Measurements from ENCODE around the gene SLC9C1. TPM values are rescaled to one million over a fixed set of nuclear protein-coding genes. Genes with fewer than 3 reads are reported as not detected.

SLC9C1 gene
- polyA plus RNA-seq, 1 experiment, result not detected

DNA sequence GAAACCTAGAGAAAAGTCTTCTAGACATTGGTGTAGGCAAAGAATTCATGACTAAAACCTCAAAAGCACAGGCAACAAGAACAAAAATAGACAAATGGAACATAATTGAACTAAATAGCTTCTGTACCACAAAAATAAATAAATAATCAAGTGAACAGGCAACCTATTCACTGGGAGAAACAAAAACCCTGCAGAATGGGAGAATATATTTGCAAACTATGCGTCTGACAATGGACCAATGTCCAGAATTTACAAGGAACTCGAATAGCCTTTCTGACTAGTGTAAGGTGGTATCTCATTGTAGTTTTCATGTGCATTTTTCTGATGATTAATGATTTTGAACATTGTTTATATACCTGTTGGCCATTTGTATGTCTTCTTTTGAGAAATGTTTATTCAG, 124.0 kb downstream of the SLC9C1 start:
- H3K27me3 ChIP-seq (ENCODE audit: control insufficient read depth, insufficient read depth, low read length), result no peaks in the 10 kb centered on the region
- no peak overlapping the region for H3K27ac ChIP-seq (ENCODE audit: low read depth, low read length)
- DNase-seq (ENCODE audit: low read depth, low spot score), result no peak
- ChIA-PET POLR2A (no interaction called here), CTCF (interaction anchor here (1.0 kb wide), 1 partner anchor 58 kb away, joined by 4 read pairs; no protein-coding TSS in a partner anchor)
- no peak overlapping the region for H3K4me3 ChIP-seq (ENCODE audit: low read depth, low read length)
- peaks cover 3% of the 10 kb centered on the region for H3K9me3 ChIP-seq (ENCODE audit: control insufficient read depth, insufficient read depth, low read length)
- TF ChIP-seq, protein P1, sequence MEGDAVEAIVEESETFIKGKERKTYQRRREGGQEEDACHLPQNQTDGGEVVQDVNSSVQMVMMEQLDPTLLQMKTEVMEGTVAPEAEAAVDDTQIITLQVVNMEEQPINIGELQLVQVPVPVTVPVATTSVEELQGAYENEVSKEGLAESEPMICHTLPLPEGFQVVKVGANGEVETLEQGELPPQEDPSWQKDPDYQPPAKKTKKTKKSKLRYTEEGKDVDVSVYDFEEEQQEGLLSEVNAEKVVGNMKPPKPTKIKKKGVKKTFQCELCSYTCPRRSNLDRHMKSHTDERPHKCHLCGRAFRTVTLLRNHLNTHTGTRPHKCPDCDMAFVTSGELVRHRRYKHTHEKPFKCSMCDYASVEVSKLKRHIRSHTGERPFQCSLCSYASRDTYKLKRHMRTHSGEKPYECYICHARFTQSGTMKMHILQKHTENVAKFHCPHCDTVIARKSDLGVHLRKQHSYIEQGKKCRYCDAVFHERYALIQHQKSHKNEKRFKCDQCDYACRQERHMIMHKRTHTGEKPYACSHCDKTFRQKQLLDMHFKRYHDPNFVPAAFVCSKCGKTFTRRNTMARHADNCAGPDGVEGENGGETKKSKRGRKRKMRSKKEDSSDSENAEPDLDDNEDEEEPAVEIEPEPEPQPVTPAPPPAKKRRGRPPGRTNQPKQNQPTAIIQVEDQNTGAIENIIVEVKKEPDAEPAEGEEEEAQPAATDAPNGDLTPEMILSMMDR (IDR thresholded peaks at IDR 0.05; ENCODE audit: low read depth, low read length), result no peak

DNA sequence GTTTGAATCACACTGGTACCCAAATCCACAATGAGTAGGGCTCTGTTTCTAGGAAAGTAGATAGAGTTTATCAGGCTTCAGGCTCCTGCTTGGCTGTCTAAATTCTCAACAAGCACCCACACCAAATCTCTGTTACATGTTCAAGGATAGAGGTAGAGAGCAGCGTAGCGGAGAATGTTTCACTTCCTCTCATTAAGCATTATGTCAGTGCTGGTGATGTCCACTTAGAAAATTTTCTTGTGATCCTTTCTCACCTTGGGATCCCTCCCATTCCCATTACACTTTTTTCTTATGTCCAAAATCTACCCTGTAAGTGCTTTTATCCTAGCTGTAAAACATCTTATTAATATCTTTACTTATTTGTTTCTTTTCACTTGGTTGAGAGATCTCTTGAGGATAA, 126.3 kb downstream of the SLC9C1 start:
- CTCF ChIA-PET, result no interaction called here
- Histone ChIP-seq H3K9me3 (ENCODE audit: control insufficient read depth, insufficient read depth, low read length) (peaks cover 3% of the 10 kb centered on the region), H3K27me3 (ENCODE audit: control insufficient read depth, insufficient read depth, low read length) (no peaks in the 10 kb centered on the region), H3K4me3 (ENCODE audit: low read depth, low read length) (no peak overlapping the region), H3K27ac (ENCODE audit: low read depth, low read length) (no peak overlapping the region)
- POLR2A ChIA-PET, result no interaction called here
- no peak for DNase-seq (ENCODE audit: low read depth, low spot score)
- TF ChIP-seq, protein P1 (IDR thresholded peaks at IDR 0.05; ENCODE audit: low read depth, low read length), result no peak

DNA sequence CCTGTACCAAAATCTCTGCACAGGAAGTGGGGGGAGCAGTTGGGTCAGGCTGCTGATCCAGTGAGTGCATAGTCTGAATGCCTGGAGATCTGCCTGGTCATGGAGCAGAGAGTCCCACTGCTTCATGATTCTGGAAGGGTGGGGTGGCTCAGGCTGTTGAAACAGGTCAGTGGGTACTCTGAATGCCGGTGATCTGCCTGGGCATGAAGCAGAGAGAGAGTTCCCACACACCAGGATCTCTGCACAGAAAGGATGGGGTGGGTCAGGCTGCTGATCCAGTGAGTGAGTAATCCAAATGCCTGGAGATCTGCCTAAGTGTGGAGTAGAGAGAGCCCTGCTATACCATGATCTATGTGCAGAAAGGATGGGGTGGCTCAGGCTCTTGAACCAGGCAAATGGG, 144.9 kb downstream of the SLC9C1 start:
- Histone ChIP-seq H3K9me3 (ENCODE audit: control insufficient read depth, insufficient read depth, low read length) (peaks cover 11% of the 10 kb centered on the region), H3K4me3 (ENCODE audit: low read depth, low read length) (no peak overlapping the region), H3K27me3 (ENCODE audit: control insufficient read depth, insufficient read depth, low read length) (no peaks in the 10 kb centered on the region), H3K27ac (ENCODE audit: low read depth, low read length) (no peak overlapping the region)
- DNase-seq (ENCODE audit: low read depth, low spot score), result no peak
- ChIA-PET CTCF (no interaction called here), POLR2A (no interaction called here)
- TF ChIP-seq, protein P1 (IDR thresholded peaks at IDR 0.05; ENCODE audit: low read depth, low read length), result no peak

DNA sequence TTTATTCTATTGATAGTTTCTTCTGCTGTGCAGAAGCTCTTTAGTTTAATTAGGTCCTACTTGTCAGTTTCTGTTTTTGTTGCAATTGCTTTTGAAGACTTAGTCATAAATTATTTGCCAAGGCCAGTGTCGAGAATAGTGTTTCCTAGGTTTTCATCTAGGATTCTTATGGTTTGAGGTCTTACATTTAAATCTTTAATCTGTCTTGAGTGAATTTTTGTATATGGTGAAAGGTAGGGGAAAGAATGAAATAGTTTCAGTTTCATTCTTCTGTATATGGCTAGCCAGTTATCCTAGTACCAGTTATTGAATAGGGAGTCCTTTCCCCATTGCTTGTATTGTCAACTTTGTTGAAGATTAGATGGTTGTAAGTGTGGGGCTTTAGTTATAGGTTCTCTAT, 150.3 kb downstream of the SLC9C1 start:
- peaks cover under 1% of the 10 kb centered on the region; the same call in 1 of the 2 replicates for H3K9me3 ChIP-seq (ENCODE audit: control insufficient read depth, insufficient read depth, low read length)
- TF ChIP-seq, protein P1 (IDR thresholded peaks at IDR 0.05; ENCODE audit: low read depth, low read length), result no peak
- ChIA-PET POLR2A (no interaction called here), CTCF (no interaction called here)
- no peaks in the 10 kb centered on the region for H3K27me3 ChIP-seq (ENCODE audit: control insufficient read depth, insufficient read depth, low read length)
- no peak for DNase-seq (ENCODE audit: low read depth, low spot score)
- no peak overlapping the region for H3K27ac ChIP-seq (ENCODE audit: low read depth, low read length)
- H3K4me3 ChIP-seq (ENCODE audit: low read depth, low read length), result no peak overlapping the region

DNA sequence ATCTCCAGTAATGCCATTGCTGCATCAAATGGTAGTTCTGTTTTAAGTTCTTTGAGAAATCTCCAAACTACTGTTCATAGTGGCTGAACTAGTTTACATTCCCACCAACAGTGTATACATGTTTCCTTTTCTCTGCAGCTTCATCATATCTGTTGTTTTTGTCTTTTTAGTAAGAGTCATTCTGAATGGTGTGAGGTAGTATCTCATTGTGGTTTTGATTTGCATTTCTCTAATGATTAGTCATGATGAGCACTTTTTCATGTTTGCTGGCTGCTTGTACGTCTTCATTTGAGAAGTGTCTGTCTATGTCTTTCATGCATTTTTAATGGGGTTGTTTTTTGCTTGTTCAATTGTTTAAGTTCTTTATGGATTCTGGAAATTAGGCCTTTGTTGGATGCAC, 150.8 kb downstream of the SLC9C1 start:
- DNase-seq (ENCODE audit: low read depth, low spot score), result no peak
- ChIA-PET CTCF (no interaction called here), POLR2A (no interaction called here)
- Histone ChIP-seq H3K27me3 (ENCODE audit: control insufficient read depth, insufficient read depth, low read length) (no peaks in the 10 kb centered on the region), H3K9me3 (ENCODE audit: control insufficient read depth, insufficient read depth, low read length) (no peaks in the 10 kb centered on the region), H3K4me3 (ENCODE audit: low read depth, low read length) (no peak overlapping the region), H3K27ac (ENCODE audit: low read depth, low read length) (no peak overlapping the region)
- TF ChIP-seq, protein P1 (IDR thresholded peaks at IDR 0.05; ENCODE audit: low read depth, low read length), result no peak

Measured in AG04450 (cell line).